Psoas muscle (tissue), 8 donors: ENCODE measurements around the gene ZBED2. TPM values are rescaled to one million over a fixed set of nuclear protein-coding genes. Genes with fewer than 3 reads are reported as not detected.

Experiments
- ATAC-seq, 4 donors: fragments of 200-7000 bp; cut with Tn5 transposase; one replicate each; pipeline ENCODE4 v1.9.1; 2020; ENCODE audit warnings: moderate library complexity in 3 of 4, mild to moderate bottlenecking in 2 of 4
- DNase-seq, 2 donors: peaks; one replicate each; pipeline ENCODE4 v3.0.0-alpha.2; 2020
- H3K27ac ChIP-seq: fragments of 200-600 bp; one replicate; pipeline ENCODE4 v1.8.0; 2022
- H3K27me3 ChIP-seq, 3 donors: fragments of 200-600 bp in 1 of 3; one replicate each; pipeline versions ENCODE4 v1.6.1 to v1.8.0; 2013 to 2022; ENCODE audit warnings: low read length in 2 of 3, mild to moderate bottlenecking in 2 of 3, moderate library complexity in 1 of 3; ENCODE audit not compliant: insufficient read depth in 3 of 3
- H3K36me3 ChIP-seq, 2 donors: fragments of 200-600 bp in 1 of 2; one replicate each; pipeline versions ENCODE4 v1.6.1 to v1.8.0; 2013 to 2022; ENCODE audit warnings: low read depth in 1 of 2, mild to moderate bottlenecking in 1 of 2, moderate library complexity in 1 of 2; ENCODE audit not compliant: insufficient read depth in 1 of 2
- H3K4me1 ChIP-seq: fragments of 200-600 bp; one replicate; pipeline ENCODE4 v1.8.0; 2022
- H3K4me3 ChIP-seq: fragments of 200-600 bp; one replicate; pipeline ENCODE4 v1.8.0; 2022; ENCODE audit warnings: mild to moderate bottlenecking
- H3K9me3 ChIP-seq: fragments of 200-600 bp; one replicate; pipeline ENCODE4 v1.8.0; 2022
- WGBS, 3 donors: extraction: QIAGEN DNeasy Blood & Tissue Kit; methylation state at CpG; one replicate each; pipeline versions ENCODE4 v1.1.6 to v1.1.7; 2013; 5-methylcytosine and 5-hydroxymethylcytosine counted together
- intact Hi-C, 2 donors: fragments of 100-400 bp; cut with DNase I; formaldehyde crosslinking; loops; one replicate each; pipeline versions ENCODE4 v1.11.0 to v1.14.2; 2022
- polyA plus RNA-seq, 3 donors: library from polyadenylated mRNA; stranded (reverse); fragments of 200-250 nt; gene quantifications; one replicate each; pipeline ENCODE4 v1.2.3, GENCODE V29; 2013
- total RNA-seq, 4 donors: library from RNA; stranded (reverse); fragmentation: NEBNext Ultra II Directional in 2 of 4; extraction: Animal tissue kit (Norgen Biotek cat#: 25700) in 2 of 4; gene quantifications; one replicate each; pipeline versions ENCODE4 v1.2.1 to v1.2.4, GENCODE V29; 2021 to 2023
- TF ChIP-seq, protein P1 (sequence below): fragments of 200-600 bp; IDR thresholded peaks from one replicate; pipeline ENCODE4 v1.8.0; 2022; ENCODE audit warnings: antibody characterized with exemption
- donor health status: healthy with polysubstance abuse.
- donor health status: DM: no; HTN: no; CAD: no; lungs with moderate emphysema.
- donor health status: Bipolar disorder and iron deficiency.
- donor health status: healthy.
- donor health status: DM: yes; HTN: yes; CAD: no.
- donor health status: DM: no; HTN: no; CAD: no.
- donor health status: DM: no; HTN: no; CAD: no.
- donor health status: DM: yes; HTN: yes; CAD: no.

ZBED2 gene
- total and polyA plus RNA-seq, 7 donors = not detected

DNA sequence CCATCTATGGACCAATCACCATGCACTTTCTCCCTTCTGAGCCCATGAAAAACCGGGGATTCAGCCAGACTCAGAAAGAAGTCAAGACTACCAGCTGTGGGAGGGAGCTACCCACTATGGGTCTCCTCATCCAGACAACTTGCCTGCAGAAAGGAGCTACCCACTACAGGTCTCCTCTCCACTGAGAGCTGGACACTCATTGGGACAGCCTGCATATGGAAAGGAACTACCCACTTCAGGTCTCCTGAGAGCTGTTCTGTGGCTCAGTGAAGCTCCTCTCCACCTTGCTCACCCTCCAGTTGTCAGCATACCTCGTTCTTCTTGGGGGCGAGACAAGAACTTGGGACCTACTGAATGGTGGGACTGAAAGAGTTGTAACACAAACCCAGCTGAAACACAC is 22.3 kb upstream of the ZBED2 start:
- Histone ChIP-seq H3K27me3 (no peaks in the 10 kb centered on the region), H3K36me3 (no peaks in the 10 kb centered on the region), H3K9me3 (no peaks in the 10 kb centered on the region), H3K27ac (no peak overlapping the region), H3K4me1 (no peaks in the 10 kb centered on the region), H3K4me3 (no peak overlapping the region)
- TF ChIP-seq, protein P1, sequence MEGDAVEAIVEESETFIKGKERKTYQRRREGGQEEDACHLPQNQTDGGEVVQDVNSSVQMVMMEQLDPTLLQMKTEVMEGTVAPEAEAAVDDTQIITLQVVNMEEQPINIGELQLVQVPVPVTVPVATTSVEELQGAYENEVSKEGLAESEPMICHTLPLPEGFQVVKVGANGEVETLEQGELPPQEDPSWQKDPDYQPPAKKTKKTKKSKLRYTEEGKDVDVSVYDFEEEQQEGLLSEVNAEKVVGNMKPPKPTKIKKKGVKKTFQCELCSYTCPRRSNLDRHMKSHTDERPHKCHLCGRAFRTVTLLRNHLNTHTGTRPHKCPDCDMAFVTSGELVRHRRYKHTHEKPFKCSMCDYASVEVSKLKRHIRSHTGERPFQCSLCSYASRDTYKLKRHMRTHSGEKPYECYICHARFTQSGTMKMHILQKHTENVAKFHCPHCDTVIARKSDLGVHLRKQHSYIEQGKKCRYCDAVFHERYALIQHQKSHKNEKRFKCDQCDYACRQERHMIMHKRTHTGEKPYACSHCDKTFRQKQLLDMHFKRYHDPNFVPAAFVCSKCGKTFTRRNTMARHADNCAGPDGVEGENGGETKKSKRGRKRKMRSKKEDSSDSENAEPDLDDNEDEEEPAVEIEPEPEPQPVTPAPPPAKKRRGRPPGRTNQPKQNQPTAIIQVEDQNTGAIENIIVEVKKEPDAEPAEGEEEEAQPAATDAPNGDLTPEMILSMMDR = no peak
- 83 to 89% (median 85%) methylated on average over 3 of the region's 3 CpGs for WGBS, 3 donors
- intact Hi-C loops = no loop called here
- no peak for DNase-seq
- no peak for ATAC-seq

DNA sequence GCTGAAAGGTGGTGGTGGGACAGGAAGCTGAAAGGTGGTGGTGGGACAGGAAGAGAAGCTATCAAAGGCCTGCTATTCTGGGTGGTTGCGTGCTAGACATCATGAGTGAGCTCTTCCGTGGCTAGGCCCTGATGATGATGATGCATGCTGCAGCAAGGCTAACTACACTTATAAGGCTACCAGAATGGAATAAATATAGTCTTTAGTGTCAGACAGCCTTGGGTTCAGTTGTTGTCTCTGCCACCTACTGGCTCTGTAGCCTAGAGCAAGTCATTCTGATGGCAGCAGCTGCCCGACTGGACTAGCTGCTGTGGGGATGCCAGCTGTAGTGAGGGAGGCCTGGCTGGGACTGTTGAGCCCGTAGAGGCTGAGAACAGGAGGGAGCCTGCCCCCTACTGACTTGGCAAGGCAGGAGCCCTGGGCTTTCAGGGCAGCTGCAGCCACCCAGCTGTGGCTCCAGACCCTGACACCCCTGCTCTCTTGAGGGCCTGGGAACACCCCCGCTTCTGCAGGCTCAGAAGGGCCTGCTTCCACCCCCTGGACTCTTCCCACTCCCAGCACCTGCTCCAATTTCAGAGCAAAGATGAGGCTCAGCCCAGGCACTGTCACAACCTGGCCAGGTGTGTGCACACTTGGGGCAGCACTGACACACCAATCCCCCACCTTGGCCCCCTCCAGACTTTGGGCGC is 21.4 kb upstream of the ZBED2 start:
- Histone ChIP-seq H3K4me1 (no peaks in the 10 kb centered on the region), H3K27me3 (no peaks in the 10 kb centered on the region), H3K9me3 (no peaks in the 10 kb centered on the region), H3K36me3 (no peaks in the 10 kb centered on the region), H3K27ac (no peak overlapping the region), H3K4me3 (no peak overlapping the region)
- ATAC-seq (no peak), DNase-seq (no peak)
- intact Hi-C loops = no loop called here
- WGBS, 3 donors = 63 to 75% (median 72%) methylated on average over 6 of the region's 6 CpGs
- TF ChIP-seq, protein P1 = no peak

DNA sequence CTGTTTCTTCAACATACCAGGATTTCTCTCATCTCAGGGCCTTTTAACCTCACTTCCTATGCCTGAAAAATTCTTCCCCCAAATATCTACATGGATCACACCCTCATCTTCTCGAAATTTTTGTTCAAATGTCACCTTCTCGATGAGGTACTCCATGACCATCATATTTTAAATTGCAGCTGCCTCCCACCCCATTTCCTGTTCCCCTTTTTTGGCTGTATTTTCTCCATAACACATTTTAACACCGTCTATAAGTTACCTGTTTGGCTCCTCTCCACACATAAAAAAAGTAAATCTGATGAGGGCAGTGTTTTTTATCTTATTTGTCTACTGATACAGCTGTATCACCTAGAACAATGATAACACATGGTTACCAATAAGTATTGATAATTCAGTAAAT is 20.7 kb upstream of the ZBED2 start:
- ATAC-seq (no peak), DNase-seq (no peak)
- H3K4me1 ChIP-seq = no peaks in the 10 kb centered on the region
- H3K36me3 ChIP-seq = no peaks in the 10 kb centered on the region
- H3K27ac ChIP-seq = no peak overlapping the region
- no peak overlapping the region for H3K4me3 ChIP-seq
- 69 to 75% (median 70%) methylated on average over 3 of the region's 3 CpGs for WGBS, 3 donors
- intact Hi-C loops = no loop called here
- no peaks in the 10 kb centered on the region for H3K9me3 ChIP-seq
- TF ChIP-seq, protein P1 = no peak
- no peaks in the 10 kb centered on the region for H3K27me3 ChIP-seq

DNA sequence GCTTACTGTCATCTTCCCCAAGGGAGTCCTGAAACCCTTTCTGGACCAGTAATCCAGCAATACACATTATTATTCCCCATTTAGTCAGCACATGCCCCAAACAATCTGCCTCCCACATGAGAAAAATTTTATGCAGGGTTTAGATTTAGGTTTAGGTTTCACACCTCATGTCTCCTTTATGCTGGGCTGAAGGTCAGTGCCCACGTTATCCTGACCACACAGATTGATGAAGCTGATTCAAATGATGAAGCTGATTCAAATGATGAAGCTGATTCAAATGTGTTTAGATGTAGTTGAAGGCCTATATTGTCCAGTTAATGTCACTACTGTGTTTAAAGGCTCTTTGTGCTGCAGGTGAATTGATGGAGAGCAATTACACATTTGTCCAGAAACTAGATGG is 18.1 kb upstream of the ZBED2 start:
- no peak for ATAC-seq
- Histone ChIP-seq H3K36me3 (no peaks in the 10 kb centered on the region), H3K4me1 (no peaks in the 10 kb centered on the region), H3K27ac (no peak overlapping the region), H3K4me3 (no peak overlapping the region), H3K9me3 (no peaks in the 10 kb centered on the region), H3K27me3 (no peaks in the 10 kb centered on the region)
- 62 to 74% (median 73%) methylated on average over 1 of the region's 1 CpG for WGBS, 3 donors
- TF ChIP-seq, protein P1 = no peak
- no peak for DNase-seq
- intact Hi-C loops = no loop called here

DNA sequence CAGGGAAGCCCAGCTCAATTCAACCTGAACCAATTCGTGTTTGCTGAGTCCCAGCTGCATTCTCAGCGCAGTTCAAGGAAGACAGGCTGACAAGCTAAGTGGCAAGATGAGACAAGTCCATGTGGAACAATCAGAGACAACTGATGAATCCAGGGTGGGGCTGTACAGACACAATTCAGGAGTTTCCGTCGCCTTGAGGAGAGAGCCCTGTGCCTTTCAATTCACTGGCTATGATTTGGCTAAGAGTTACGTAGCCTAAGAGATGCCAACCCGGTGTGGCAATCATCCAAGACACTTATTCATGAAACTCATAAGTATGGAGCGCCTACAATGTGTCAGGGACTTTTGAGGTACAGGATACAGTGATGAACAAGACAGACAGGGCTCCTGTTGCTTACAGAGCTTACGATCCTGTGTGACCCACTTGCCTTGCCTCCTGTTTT is 15.5 kb upstream of the ZBED2 start:
- no peaks in the 10 kb centered on the region for H3K27me3 ChIP-seq
- intact Hi-C loops = no loop called here

More for the DNA sequence above, 15.5 kb upstream of the ZBED2 start:
- TF ChIP-seq, protein P1 = no peak
- no peak for ATAC-seq
- H3K4me1 ChIP-seq = no peaks in the 10 kb centered on the region
- WGBS, 3 donors = 57 to 67% (median 59%) methylated on average over 8 of the region's 8 CpGs
- H3K4me3 ChIP-seq = no peak overlapping the region
- no peak for DNase-seq
- no peak overlapping the region for H3K27ac ChIP-seq
- no peaks in the 10 kb centered on the region for H3K9me3 ChIP-seq
- H3K36me3 ChIP-seq = no peaks in the 10 kb centered on the region
